Activated naive CD4-positive, alpha-beta T cell treated with anti-CD3 and anti-CD28 coated beads, Interleukin-2, amount 10 ng/mL, durations not matched to agents 7 days and 5 days (primary cell): ENCODE measurements around the gene SLC41A3.
"Not testable (repeated sequence)": the region's sequence is repeated elsewhere in the genome, so short reads cannot be mapped to it uniquely, and the experiment has no call there.

ENCODE experiments used
- CTCF ChIA-PET: fragments of 350-600 bp; sonication (Branson Sonifier 250); formaldehyde crosslinking; loops from one replicate; lab custom pipeline; 2021; ENCODE audit warnings: antibody characterized with exemption; lab: Charles Lee
- DNase-seq: peaks from one replicate; pipeline ENCODE4 v3.0.0-alpha.2; 2020
- H3K27ac Mint-ChIP-seq: one replicate; pipeline ENCODE4 v1.8.0; 2021; ENCODE audit warnings: mild to moderate bottlenecking, moderate library complexity, mixed read lengths
- H3K27me3 Mint-ChIP-seq: one replicate; pipeline ENCODE4 v1.8.0; 2021; ENCODE audit warnings: mild to moderate bottlenecking, mixed read lengths
- H3K36me3 Mint-ChIP-seq: one replicate; pipeline ENCODE4 v1.8.0; 2021; ENCODE audit warnings: mixed read lengths
- H3K4me1 Mint-ChIP-seq: one replicate; pipeline ENCODE4 v1.8.0; 2021; ENCODE audit warnings: mixed read lengths
- H3K4me3 Mint-ChIP-seq: one replicate; pipeline ENCODE4 v1.8.0; 2021; ENCODE audit warnings: mild to moderate bottlenecking, moderate library complexity, mixed read lengths
- H3K9me3 Mint-ChIP-seq: one replicate; pipeline ENCODE4 v1.8.0; 2021; ENCODE audit warnings: mixed read lengths

SLC41A3 gene

GRCh38 chr3:126085276-126085675, 1.4 kb upstream of the SLC41A3 start:
- CTCF ChIA-PET, result no interaction called here
- Mint-ChIP-seq H3K27me3 (no peaks in the 10 kb centered on the region), H3K9me3 (peaks cover 7% of the 10 kb centered on the region), H3K4me1 (peaks cover 24% of the 10 kb centered on the region), H3K27ac (no peak overlapping the region), H3K4me3 (peak overlapping the region; percentile 72), H3K36me3 (peaks cover 3% of the 10 kb centered on the region)
- no peak for DNase-seq

GRCh38 chr3:126084768-126085180, 850 bp upstream of the SLC41A3 start:
- Mint-ChIP-seq H3K9me3 (peaks cover 7% of the 10 kb centered on the region), H3K27me3 (no peaks in the 10 kb centered on the region), H3K27ac (no peak overlapping the region), H3K36me3 (peaks cover 3% of the 10 kb centered on the region), H3K4me3 (peak overlapping the region; percentile 72), H3K4me1 (peaks cover 24% of the 10 kb centered on the region)
- DNase-seq, result no peak
- CTCF ChIA-PET, result interaction anchor here (0.8 kb wide), 1 partner anchor 8 kb away, joined by 3 read pairs; no protein-coding TSS in a partner anchor

GRCh38 chr3:126083511-126083912, 412 bp downstream of the SLC41A3 start:
- Mint-ChIP-seq H3K27ac (peak overlapping the region; percentile 87), H3K27me3 (no peaks in the 10 kb centered on the region), H3K36me3 (peaks cover 3% of the 10 kb centered on the region), H3K4me3 (peak overlapping the region; percentile 85), H3K9me3 (peaks cover 7% of the 10 kb centered on the region), H3K4me1 (peaks cover 24% of the 10 kb centered on the region)
- CTCF ChIA-PET, result no interaction called here
- DNase-seq, result peak; percentile 70

- H3K27me3 Mint-ChIP-seq, result no peaks in the 10 kb centered on the region
- peaks cover 7% of the 10 kb centered on the region for H3K9me3 Mint-ChIP-seq
- peaks cover 24% of the 10 kb centered on the region for H3K4me1 Mint-ChIP-seq
- peak overlapping the region; percentile 87 for H3K27ac Mint-ChIP-seq
- DNase-seq, result no peak
- CTCF ChIA-PET, result no interaction called here
- H3K4me3 Mint-ChIP-seq, result peak overlapping the region; percentile 85
- peaks cover 3% of the 10 kb centered on the region for H3K36me3 Mint-ChIP-seq
These were observed 832 bp downstream of the SLC41A3 start for GRCh38 chr3:126083138-126083445.

- peaks cover 24% of the 10 kb centered on the region for H3K4me1 Mint-ChIP-seq
- H3K36me3 Mint-ChIP-seq, result peaks cover 3% of the 10 kb centered on the region
- peak overlapping the region; percentile 87 for H3K27ac Mint-ChIP-seq
- H3K27me3 Mint-ChIP-seq, result no peaks in the 10 kb centered on the region
- CTCF ChIA-PET, result no interaction called here
- peaks cover 6% of the 10 kb centered on the region for H3K9me3 Mint-ChIP-seq
- no peak for DNase-seq
- H3K4me3 Mint-ChIP-seq, result peak overlapping the region; percentile 85
These were observed 1.4 kb downstream of the SLC41A3 start for GRCh38 chr3:126082362-126083137.

- Mint-ChIP-seq H3K4me3 (peak overlapping the region; percentile 21), H3K9me3 (peaks cover 4% of the 10 kb centered on the region), H3K4me1 (peaks cover 24% of the 10 kb centered on the region), H3K27ac (no peak overlapping the region), H3K36me3 (peaks cover 3% of the 10 kb centered on the region), H3K27me3 (no peaks in the 10 kb centered on the region)
- DNase-seq, result no peak
- CTCF ChIA-PET, result no interaction called here
These were observed 2.1 kb downstream of the SLC41A3 start for GRCh38 chr3:126081618-126082361.

GRCh38 chr3:126080970-126081369, 3.0 kb downstream of the SLC41A3 start:
- peaks cover 4% of the 10 kb centered on the region for H3K9me3 Mint-ChIP-seq
- CTCF ChIA-PET, result no interaction called here
- H3K4me1 Mint-ChIP-seq, result peaks cover 21% of the 10 kb centered on the region
- no peak overlapping the region for H3K27ac Mint-ChIP-seq
- DNase-seq, result no peak
- H3K4me3 Mint-ChIP-seq, result peak overlapping the region; percentile 30
- peaks cover 3% of the 10 kb centered on the region for H3K36me3 Mint-ChIP-seq
- no peaks in the 10 kb centered on the region for H3K27me3 Mint-ChIP-seq

- Mint-ChIP-seq H3K36me3 (peaks cover 3% of the 10 kb centered on the region), H3K4me3 (no peak overlapping the region), H3K27ac (no peak overlapping the region), H3K27me3 (no peaks in the 10 kb centered on the region), H3K9me3 (peaks cover 4% of the 10 kb centered on the region), H3K4me1 (peaks cover 5% of the 10 kb centered on the region)
- no peak for DNase-seq
- CTCF ChIA-PET, result no interaction called here
These were observed 5.1 kb downstream of the SLC41A3 start for GRCh38 chr3:126078866-126079265.

GRCh38 chr3:126077754-126078153, 6.2 kb downstream of the SLC41A3 start:
- Mint-ChIP-seq H3K27me3 (no peaks in the 10 kb centered on the region), H3K9me3 (peaks cover 4% of the 10 kb centered on the region), H3K4me3 (no peak overlapping the region), H3K36me3 (peaks cover 5% of the 10 kb centered on the region), H3K4me1 (peaks cover under 1% of the 10 kb centered on the region), H3K27ac (no peak overlapping the region)
- CTCF ChIA-PET, result no interaction called here
- no peak for DNase-seq

- H3K4me1 Mint-ChIP-seq, result no peaks in the 10 kb centered on the region
- CTCF ChIA-PET, result no interaction called here
- H3K9me3 Mint-ChIP-seq, result peaks cover 3% of the 10 kb centered on the region
- DNase-seq, result no peak
- H3K4me3 Mint-ChIP-seq, result no peak overlapping the region
- no peak overlapping the region for H3K27ac Mint-ChIP-seq
- no peaks in the 10 kb centered on the region for H3K27me3 Mint-ChIP-seq
- peaks cover 7% of the 10 kb centered on the region for H3K36me3 Mint-ChIP-seq
These were observed 7.8 kb downstream of the SLC41A3 start for GRCh38 chr3:126076140-126076539.

- Mint-ChIP-seq H3K4me1 (no peaks in the 10 kb centered on the region), H3K36me3 (peaks cover 4% of the 10 kb centered on the region), H3K9me3 (no peaks in the 10 kb centered on the region), H3K27ac (no peak overlapping the region), H3K4me3 (no peak overlapping the region), H3K27me3 (no peaks in the 10 kb centered on the region)
- no peak for DNase-seq
- CTCF ChIA-PET, result no interaction called here
These were observed 13.8 kb downstream of the SLC41A3 start for GRCh38 chr3:126070146-126070545.

GRCh38 chr3:126067959-126068358, 16.0 kb downstream of the SLC41A3 start:
- peaks cover 4% of the 10 kb centered on the region for H3K36me3 Mint-ChIP-seq
- DNase-seq, result no peak
- H3K4me1 Mint-ChIP-seq, result peaks cover 8% of the 10 kb centered on the region
- H3K27me3 Mint-ChIP-seq, result no peaks in the 10 kb centered on the region
- H3K4me3 Mint-ChIP-seq, result no peak overlapping the region
- no peaks in the 10 kb centered on the region for H3K9me3 Mint-ChIP-seq
- CTCF ChIA-PET, result no interaction called here
- H3K27ac Mint-ChIP-seq, result no peak overlapping the region

- DNase-seq, H3K9me3 Mint-ChIP-seq, H3K4me1 Mint-ChIP-seq, H3K36me3 Mint-ChIP-seq, H3K4me3 Mint-ChIP-seq, H3K27ac Mint-ChIP-seq, CTCF ChIA-PET, H3K27me3 Mint-ChIP-seq: not testable (repeated sequence)
These were observed 17.2 kb downstream of the SLC41A3 start for GRCh38 chr3:126066676-126067075.

GRCh38 chr3:126065876-126066275, 18.0 kb downstream of the SLC41A3 start:
- no peaks in the 10 kb centered on the region for H3K9me3 Mint-ChIP-seq
- DNase-seq, result no peak
- no peaks in the 10 kb centered on the region for H3K36me3 Mint-ChIP-seq
- peaks cover 8% of the 10 kb centered on the region for H3K4me1 Mint-ChIP-seq
- CTCF ChIA-PET, result no interaction called here
- H3K4me3 Mint-ChIP-seq, result no peak overlapping the region
- H3K27ac Mint-ChIP-seq, result no peak overlapping the region
- H3K27me3 Mint-ChIP-seq, result no peaks in the 10 kb centered on the region
